Measurements from ENCODE around the gene TMEM116.

The TMEM116 gene

DNA sequence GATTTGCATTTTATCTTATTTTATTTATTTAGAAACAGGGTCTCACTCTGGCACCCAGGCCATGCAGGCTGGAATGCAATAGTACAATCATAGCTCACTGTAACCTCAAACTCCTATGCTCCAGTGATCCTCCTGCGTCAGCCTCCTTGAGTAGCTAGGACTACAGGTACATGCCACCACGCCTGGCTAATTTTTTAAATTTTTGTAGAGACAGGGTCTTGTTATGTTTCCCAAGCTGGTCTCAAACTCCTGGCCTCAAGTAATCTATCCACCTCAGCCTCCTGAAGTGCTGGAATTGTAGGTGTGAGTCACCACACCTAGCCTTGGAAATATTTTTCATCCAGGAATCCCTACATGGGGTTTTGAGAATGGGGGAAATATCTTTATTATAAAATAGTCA lies 86.3 kb downstream of the TMEM116 start:
- Histone ChIP-seq H3K36me3 (ENCODE audit: control insufficient read depth in 2 of 2, insufficient read depth in 1 of 2, low read length in 2 of 2) (no peaks in the 10 kb centered on the region), H3K4me1 (ENCODE audit: control insufficient read depth, insufficient read depth, low read length) (no peaks in the 10 kb centered on the region), H3K9me3 (ENCODE audit: control insufficient read depth, insufficient read depth, low read depth, low read length) (no peaks in the 10 kb centered on the region), H3K27ac (ENCODE audit: extremely low read depth, low read depth, low read length) (no peak overlapping the region), H3K4me3 (ENCODE audit: low read depth, low read length) (no peak overlapping the region)
- TF ChIP-seq ZNF18 (tag by site-specific recombination; IDR thresholded peaks at IDR 0.05): no peak
- TF ChIP-seq, protein P1, sequence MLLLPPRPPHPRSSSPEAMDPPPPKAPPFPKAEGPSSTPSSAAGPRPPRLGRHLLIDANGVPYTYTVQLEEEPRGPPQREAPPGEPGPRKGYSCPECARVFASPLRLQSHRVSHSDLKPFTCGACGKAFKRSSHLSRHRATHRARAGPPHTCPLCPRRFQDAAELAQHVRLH (tag by site-specific recombination; IDR thresholded peaks at IDR 0.05): no peak
- TF ChIP-seq, protein P2, sequence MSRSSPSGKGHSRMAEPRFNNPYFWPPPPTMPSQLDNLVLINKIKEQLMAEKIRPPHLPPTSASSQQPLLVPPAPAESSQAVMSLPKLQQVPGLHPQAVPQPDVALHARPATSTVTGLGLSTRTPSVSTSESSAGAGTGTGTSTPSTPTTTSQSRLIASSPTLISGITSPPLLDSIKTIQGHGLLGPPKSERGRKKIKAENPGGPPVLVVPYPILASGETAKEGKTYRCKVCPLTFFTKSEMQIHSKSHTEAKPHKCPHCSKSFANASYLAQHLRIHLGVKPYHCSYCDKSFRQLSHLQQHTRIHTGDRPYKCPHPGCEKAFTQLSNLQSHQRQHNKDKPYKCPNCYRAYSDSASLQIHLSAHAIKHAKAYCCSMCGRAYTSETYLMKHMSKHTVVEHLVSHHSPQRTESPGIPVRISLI (tag by site-specific recombination; IDR thresholded peaks at IDR 0.05): no peak
- TF ChIP-seq ZNF133 (tag by site-specific recombination; IDR thresholded peaks at IDR 0.05): no peak
- no peak for TF ChIP-seq ZBTB1 (tag by site-specific recombination; IDR thresholded peaks at IDR 0.05)
- TF ChIP-seq ZNF76 (tag by site-specific recombination; IDR thresholded peaks at IDR 0.05; ENCODE audit: borderline replicate concordance, low read depth): no peak
- no peak for TF ChIP-seq ZNF248 (tag by site-specific recombination; IDR thresholded peaks at IDR 0.05)
- no peak for TF ChIP-seq ZNF157 (tag by site-specific recombination; IDR thresholded peaks at IDR 0.05)
- no peak for TF ChIP-seq TRIM28 (IDR thresholded peaks at IDR 0.05; ENCODE audit: borderline replicate concordance, low read length)
- no peak for TF ChIP-seq ZNF37A (tag by site-specific recombination; IDR thresholded peaks at IDR 0.05)
- TF ChIP-seq, protein P3, sequence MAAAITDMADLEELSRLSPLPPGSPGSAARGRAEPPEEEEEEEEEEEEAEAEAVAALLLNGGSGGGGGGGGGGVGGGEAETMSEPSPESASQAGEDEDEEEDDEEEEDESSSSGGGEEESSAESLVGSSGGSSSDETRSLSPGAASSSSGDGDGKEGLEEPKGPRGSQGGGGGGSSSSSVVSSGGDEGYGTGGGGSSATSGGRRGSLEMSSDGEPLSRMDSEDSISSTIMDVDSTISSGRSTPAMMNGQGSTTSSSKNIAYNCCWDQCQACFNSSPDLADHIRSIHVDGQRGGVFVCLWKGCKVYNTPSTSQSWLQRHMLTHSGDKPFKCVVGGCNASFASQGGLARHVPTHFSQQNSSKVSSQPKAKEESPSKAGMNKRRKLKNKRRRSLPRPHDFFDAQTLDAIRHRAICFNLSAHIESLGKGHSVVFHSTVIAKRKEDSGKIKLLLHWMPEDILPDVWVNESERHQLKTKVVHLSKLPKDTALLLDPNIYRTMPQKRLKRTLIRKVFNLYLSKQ (tag by site-specific recombination; IDR thresholded peaks at IDR 0.05; ENCODE audit: borderline replicate concordance): no peak
- TF ChIP-seq RBAK (tag by site-specific recombination; IDR thresholded peaks at IDR 0.05): no peak
- TF ChIP-seq ZNF776 (tag by site-specific recombination; IDR thresholded peaks at IDR 0.05; ENCODE audit: borderline replicate concordance): no peak
- TF ChIP-seq, protein P4, sequence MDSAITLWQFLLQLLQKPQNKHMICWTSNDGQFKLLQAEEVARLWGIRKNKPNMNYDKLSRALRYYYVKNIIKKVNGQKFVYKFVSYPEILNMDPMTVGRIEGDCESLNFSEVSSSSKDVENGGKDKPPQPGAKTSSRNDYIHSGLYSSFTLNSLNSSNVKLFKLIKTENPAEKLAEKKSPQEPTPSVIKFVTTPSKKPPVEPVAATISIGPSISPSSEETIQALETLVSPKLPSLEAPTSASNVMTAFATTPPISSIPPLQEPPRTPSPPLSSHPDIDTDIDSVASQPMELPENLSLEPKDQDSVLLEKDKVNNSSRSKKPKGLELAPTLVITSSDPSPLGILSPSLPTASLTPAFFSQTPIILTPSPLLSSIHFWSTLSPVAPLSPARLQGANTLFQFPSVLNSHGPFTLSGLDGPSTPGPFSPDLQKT (IDR thresholded peaks at IDR 0.05; ENCODE audit: borderline replicate concordance, low read depth, low read length): no peak
- ChIA-PET CTCF (interaction anchor here (0.6 to 1.2 kb wide), 3 partner anchors 11 to 115 kb away, joined by 3 read pairs; no protein-coding TSS in a partner anchor), POLR2A (interaction anchor here (0.6 kb wide), 1 partner anchor 13 kb away, joined by 5 read pairs; no protein-coding TSS in a partner anchor)

GRCh38 chr12:111925171-111925570 lies 87.8 kb downstream of the TMEM116 start:
- H3K4me1 ChIP-seq (ENCODE audit: control insufficient read depth, insufficient read depth, low read length): no peaks in the 10 kb centered on the region
- H3K9me3 ChIP-seq (ENCODE audit: control insufficient read depth, insufficient read depth, low read depth, low read length): no peaks in the 10 kb centered on the region
- TF ChIP-seq ZNF777 (tag by site-specific recombination; IDR thresholded peaks at IDR 0.05; ENCODE audit: borderline replicate concordance) (no peak), KLF7 (tag by site-specific recombination; IDR thresholded peaks at IDR 0.05; ENCODE audit: borderline replicate concordance) (no peak), GLIS1 (tag by site-specific recombination; IDR thresholded peaks at IDR 0.05) (no peak), KLF1 (tag by site-specific recombination; IDR thresholded peaks at IDR 0.05) (no peak), ZNF776 (tag by site-specific recombination; IDR thresholded peaks at IDR 0.05; ENCODE audit: borderline replicate concordance) (no peak), ZFP69B (tag by site-specific recombination; IDR thresholded peaks at IDR 0.05) (no peak)
- POLR2A ChIA-PET: no interaction called here
- CTCF ChIA-PET: no interaction called here
- no peaks in the 10 kb centered on the region for H3K36me3 ChIP-seq (ENCODE audit: control insufficient read depth in 2 of 2, insufficient read depth in 1 of 2, low read length in 2 of 2)
- H3K4me3 ChIP-seq (ENCODE audit: low read depth, low read length): no peak overlapping the region
- H3K27ac ChIP-seq (ENCODE audit: extremely low read depth, low read depth, low read length): no peak overlapping the region

Data from HEK293 (cell line).